HT-29 (cell line): ENCODE data around the gene LRRC14B. TPM values are rescaled to one million over a fixed set of nuclear protein-coding genes. Genes with fewer than 3 reads are reported as not detected.

Source experiments
- DNase-seq: peaks from one replicate; pipeline ENCODE4 v3.0.0-alpha.2; 2015; ENCODE audit warnings: low spot score
- total RNA-seq: library from RNA; depleted of rRNA; stranded (reverse); fragments of >200 nt; shearing (Covaris generic); gene quantifications from 2 replicates; pipeline ENCODE4 v1.2.3, GENCODE V29; 2014

LRRC14B gene
- total RNA-seq, 1 experiment from 2014 or later, result not detected

GRCh38 chr5:191949-192690 lies 825 bp downstream of the LRRC14B start:
- DNase-seq, result no peak

DNA sequence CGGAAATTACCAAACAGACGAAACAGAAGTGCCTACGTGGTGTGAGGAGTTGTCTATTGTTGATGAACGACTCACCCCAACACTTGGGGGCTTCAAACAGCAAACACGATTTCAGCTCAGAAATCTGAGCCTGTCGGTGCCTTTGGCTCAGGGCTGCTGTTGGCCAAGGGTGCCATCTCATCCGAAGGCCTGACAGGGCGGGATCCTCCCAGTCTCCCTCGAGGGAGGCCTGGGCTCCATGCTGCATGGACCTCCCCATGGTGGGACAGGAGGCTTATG lies 1.3 kb downstream of the LRRC14B start:
- DNase-seq, result no peak

DNA sequence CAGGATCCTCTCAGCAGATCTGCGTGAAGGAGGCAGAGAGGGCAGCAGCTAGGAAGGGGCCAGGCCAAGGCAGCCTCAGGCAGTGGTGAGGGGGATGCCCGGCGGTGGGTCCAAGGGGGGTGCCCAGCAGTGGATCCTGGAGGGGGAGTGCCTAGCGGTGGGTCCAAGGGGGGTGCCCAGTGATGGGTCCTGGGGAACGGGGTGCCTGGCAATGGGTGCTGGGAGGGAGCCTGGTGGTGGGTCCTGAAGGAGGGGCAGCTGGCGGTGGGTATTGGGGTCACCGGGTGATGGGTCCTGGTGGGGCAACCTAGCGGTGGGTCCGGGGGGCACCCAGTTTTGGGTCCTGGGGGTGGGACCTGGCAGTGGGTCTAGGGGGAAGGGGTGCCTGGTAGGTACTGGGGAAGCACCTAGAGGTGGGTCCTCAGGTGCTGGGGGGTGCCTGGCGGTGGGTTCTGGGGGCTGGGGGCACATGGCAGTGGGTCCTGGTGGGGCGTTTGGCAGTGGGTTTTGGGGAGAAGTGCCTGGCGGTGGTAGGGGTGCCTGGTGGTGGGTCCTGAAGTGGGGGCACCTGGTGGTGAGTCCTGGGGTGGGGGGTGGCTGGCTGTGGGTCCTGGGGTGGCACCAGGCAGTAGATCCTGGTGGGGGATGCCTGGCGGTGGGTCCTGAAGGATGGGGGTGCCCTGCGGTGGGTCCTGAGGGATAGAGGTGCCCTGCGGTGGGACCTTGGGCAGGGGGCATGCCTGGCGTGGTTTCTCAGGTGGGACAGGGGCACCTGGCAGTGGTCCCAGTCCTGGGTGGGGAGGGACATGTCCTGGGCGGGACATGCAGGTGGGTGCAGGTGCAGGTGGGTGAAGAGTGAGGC lies 1.9 kb downstream of the LRRC14B start:
- DNase-seq, result no peak

DNA sequence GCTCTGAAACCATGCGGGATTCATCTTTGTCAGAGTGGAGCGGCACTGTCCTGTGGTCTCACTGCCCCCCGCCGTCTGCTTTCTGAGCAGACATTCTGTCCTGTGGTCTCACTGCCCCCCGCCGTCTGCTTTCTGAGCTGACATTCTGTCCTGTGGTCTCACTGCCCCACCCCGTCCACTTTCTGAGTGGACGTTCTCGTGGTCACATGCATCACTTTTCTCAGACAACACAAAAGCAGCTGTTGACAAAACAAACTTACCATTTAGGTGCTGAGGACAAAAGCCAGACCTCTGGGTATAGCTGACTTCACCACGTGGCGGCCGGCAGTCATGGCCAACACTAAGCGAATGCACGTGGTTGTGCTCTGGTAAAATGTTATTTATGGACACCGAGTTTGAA lies 2.8 kb downstream of the LRRC14B start:
- no peak for DNase-seq

DNA sequence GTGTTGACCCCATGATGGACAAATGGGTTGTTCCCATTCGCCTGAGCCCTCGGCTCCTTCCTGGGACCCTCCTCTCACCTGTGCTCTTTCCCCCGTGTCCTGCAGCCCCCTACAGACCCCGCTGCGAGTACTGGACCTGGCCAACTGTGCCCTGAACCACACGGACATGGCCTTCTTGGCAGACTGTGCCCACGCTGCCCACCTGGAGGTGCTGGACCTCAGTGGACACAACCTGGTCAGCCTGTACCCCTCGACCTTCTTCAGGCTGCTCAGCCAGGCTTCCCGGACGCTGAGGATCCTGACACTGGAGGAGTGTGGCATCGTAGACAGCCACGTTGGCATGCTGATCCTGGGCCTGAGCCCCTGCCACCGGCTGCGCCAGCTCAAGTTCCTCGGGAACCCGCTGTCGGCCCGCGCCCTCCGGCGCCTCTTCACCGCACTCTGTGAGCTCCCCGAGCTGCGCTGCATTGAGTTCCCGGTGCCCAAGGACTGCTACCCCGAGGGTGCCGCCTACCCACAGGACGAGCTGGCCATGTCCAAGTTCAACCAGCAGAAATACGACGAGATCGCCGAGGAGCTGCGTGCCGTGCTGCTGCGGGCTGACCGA lies 3.4 kb downstream of the LRRC14B start:
- no peak for DNase-seq

- DNase-seq, result no peak
Measured at GRCh38 chr5:195401-196160, 4.3 kb downstream of the LRRC14B start.

- DNase-seq, result no peak
Measured at GRCh38 chr5:196350-196749, 5.1 kb downstream of the LRRC14B start.

DNA sequence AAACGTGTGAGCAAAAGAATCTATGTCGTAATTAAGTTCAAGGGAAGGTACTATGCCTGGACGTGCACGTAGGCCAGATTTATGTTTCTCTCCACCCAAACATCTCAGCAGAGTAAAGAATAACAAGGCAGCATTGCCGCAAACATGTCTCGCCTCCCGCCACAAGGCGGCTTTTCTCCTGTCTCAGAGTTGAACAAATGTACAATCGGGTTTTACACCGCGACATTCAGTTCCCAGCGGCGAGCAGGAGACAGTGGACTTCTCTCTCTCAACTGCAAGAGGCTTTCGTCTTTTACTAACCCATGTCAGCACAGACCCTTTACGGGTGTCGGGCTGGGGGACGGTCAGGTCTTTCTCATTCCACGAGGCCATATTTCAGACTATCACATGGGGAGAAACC lies 5.7 kb downstream of the LRRC14B start:
- peak; percentile 64 for DNase-seq

DNA sequence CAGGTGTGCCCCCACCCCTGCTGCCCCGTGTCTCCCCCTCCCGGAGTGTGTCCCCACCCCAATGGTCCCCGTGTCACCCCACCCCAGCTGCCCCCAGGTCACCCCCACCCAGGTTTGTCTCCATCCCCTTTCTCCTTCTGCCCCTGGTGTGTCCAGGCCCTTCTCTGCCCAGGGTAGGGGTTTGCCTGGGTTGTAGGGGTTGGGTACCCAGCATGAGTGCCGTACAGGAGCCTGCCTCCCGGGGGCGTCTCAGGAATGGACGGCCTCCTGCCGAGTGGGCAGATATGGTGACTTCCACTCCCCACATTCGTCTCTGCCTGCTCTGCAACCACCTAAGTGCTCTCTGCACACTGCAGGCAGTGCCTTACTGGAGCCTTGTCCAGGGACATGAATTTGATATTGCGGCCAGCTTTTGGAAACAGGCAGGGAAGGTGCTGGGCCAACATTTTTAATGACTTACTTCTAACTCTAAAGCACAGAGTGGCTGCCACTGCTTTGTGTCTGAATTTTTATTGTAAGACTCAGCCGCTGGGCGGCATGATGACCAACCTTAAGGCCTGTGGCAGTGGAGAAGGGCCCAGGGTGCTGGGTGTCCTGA lies 6.7 kb downstream of the LRRC14B start:
- DNase-seq, result no peak

GRCh38 chr5:198516-199196 lies 7.4 kb downstream of the LRRC14B start:
- no peak for DNase-seq

- DNase-seq, result no peak
Measured at GRCh38 chr5:199197-199949, 8.1 kb downstream of the LRRC14B start.

GRCh38 chr5:199950-200645 lies 8.8 kb downstream of the LRRC14B start:
- no peak for DNase-seq

GRCh38 chr5:200985-201384 lies 9.7 kb downstream of the LRRC14B start:
- DNase-seq, result no peak

GRCh38 chr5:201672-202071 lies 10.4 kb downstream of the LRRC14B start:
- DNase-seq, result no peak

DNA sequence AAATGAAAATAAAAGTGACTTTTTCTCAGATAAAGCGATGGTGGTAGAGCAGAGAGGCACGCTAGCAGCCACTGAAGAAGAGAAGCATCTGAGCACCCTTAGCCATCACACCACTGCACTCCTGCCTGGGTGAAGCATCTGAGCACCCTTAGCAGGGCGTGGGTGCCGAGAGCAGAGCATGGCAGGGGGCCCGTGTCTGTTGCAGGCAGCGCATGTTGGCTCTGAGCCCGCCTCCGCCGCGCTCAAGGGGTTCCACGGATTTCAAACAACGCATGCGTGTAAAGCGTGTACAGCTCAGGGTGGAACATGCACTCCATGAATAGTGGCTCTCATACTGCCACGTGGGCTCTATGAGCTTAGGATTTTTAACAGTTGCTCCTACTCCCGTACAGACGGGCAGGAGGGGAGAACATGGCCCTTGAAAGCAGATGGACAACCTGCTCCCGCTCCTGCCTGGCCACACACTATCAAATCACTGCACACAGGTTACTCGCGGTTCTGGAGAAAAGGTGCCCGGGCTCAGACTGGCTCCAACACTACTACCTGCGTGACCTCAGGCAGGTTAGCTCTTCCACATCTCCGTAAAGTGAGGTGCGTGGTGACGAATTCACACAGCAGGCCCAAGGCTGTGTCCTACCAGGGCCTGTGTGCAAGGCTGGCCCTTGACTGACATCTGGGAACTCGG lies 12.1 kb downstream of the LRRC14B start:
- DNase-seq, result no peak

DNA sequence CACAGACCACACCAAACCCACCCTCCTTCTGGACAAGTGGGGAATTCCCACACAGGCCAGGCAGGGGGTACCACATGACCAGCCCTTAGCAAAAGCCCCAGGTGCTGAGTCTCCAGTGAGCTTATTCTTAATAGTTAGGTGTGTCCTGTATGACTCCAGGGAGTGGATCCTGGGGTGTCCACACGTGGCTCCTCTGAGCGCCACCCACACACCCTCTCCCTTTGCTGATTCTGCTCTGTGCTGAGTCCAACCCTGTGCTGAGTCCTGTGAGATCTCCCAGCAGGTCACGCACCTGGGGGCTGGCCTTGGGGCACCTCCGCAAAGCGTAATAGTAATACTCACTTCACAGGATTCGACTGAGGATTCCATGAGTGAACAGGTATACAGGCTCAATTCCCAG lies 12.7 kb downstream of the LRRC14B start:
- no peak for DNase-seq

DNA sequence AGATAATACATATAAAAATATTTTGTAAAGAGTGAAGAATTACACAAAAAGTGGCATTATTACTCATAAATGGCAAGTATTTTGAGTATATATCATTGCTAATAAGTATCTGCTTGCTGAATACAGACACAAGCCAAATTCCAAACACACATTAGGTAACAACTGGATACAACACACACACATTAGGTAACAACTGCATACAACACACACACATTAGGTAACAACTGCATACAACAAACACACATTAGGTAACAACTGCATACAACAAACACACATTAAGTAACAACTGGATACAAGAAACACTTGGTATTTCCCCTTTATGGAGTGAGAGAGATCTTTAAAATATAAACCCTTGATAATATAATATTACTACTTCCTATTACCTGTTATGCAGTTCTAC lies 13.2 kb downstream of the LRRC14B start:
- DNase-seq, result no peak

DNA sequence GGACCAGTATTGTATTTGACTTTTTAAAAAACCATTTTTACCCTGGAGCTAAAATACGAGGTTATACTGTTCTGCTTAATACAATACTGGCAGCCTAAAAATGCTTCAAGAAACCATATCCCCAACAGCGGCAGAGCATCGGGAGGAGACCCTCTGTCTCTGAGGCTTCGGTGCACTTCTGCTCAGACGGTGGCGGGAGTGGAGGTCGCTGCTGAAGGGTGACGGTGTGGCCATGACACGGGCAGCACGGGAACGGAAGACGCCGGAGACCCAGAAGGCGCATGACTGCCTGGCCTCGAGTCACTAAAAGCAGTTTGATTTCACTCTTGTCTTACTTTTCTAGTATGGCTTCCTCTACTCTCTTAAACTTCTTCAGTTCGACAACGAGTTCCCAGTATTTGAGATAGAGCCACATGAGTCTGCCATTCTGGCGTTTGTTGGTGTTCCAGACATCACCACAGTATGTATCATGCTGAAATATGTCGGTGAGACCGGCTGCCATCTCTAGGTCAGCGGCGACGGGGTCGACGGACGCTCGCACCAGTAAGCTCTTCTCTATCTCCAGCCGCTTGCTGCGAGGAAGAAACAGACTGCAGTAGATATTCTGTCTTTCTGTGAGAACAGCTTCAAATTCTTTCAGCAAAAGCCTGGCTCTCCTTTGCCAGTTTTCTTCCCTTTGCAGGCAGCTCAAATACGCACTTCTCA lies 13.8 kb downstream of the LRRC14B start:
- no peak for DNase-seq
